Cardiac muscle cell (in vitro differentiated cells and primary cell): ENCODE results near the gene HBB. TPM values are rescaled to one million over a fixed set of nuclear protein-coding genes. Genes with fewer than 3 reads are reported as not detected.

ENCODE experiments used
- DNase-seq, 2 donors: peaks; one replicate each; pipeline versions ENCODE4 v3.0.0 to v3.0.0-alpha.2; 2010 to 2017; ENCODE audit warnings: low read depth in 1 of 2, low spot score in 1 of 2
- H3K27ac ChIP-seq: fragments of 200-600 bp; sonication (generic); 2 replicates; pipeline ENCODE4 v1.5.1; 2016
- H3K27me3 ChIP-seq: fragments of 200-600 bp; sonication (generic); 2 replicates; pipeline ENCODE4 v1.6.0; 2016; ENCODE audit warnings: control low read depth
- H3K36me3 ChIP-seq: fragments of 200-600 bp; sonication (generic); 2 replicates; pipeline ENCODE4 v1.5.1; 2016; ENCODE audit warnings: control low read depth
- H3K4me1 ChIP-seq: fragments of 200-600 bp; sonication (generic); 2 replicates; pipeline ENCODE4 v1.8.1; 2017; ENCODE audit warnings: low read depth, mild to moderate bottlenecking, mixed run types
- H3K4me3 ChIP-seq: fragments of 200-600 bp; sonication (generic); 2 replicates; pipeline ENCODE4 v1.5.1; 2016; ENCODE audit warnings: mild to moderate bottlenecking
- H3K9me3 ChIP-seq: fragments of 200-600 bp; sonication (generic); 2 replicates; pipeline ENCODE4 v1.5.1; 2017; ENCODE audit warnings: low read depth, mild to moderate bottlenecking, control low read depth
- CTCF ChIP-seq: IDR thresholded peaks from 2 replicates; pipeline ENCODE4 v1.5.1; 2012; ENCODE audit warnings: low read depth, mild to moderate bottlenecking, low read length
- polyA plus RNA-seq: library from polyadenylated mRNA; unstranded; fragments of >200 nt; fragmentation: Nextera tagmentation; extraction: Ambion mirVana; gene quantifications from 2 replicates; pipeline ENCODE4 v1.2.1, GENCODE V29; 2016
- total RNA-seq: library from RNA; depleted of rRNA; stranded (reverse); fragments of >200 nt; gene quantifications from 2 replicates; pipeline ENCODE4 v1.2.3, GENCODE V29; 2016

The HBB gene
- total and polyA plus RNA-seq, 2 experiments from 2014 or later, result not detected

- DNase-seq, result no peak
- Histone ChIP-seq H3K36me3 (no peaks in the 10 kb centered on the region), H3K4me1 (no peaks in the 10 kb centered on the region), H3K27ac (no peak overlapping the region), H3K9me3 (no peaks in the 10 kb centered on the region), H3K4me3 (no peak overlapping the region), H3K27me3 (no peaks in the 10 kb centered on the region)
- TF ChIP-seq CTCF, result no peak
Observed at GRCh38 chr11:5178046-5178837, 48.6 kb downstream of the HBB start.

Other genes with a start within 250 kb of the HBB start
- not detected in 2 replicates for gene OR51L1, start 232.2 kb downstream of the HBB start, total RNA-seq
- not detected in 2 replicates for gene OR51L1, start 232.2 kb downstream of the HBB start, polyA plus RNA-seq
- not detected in 2 replicates for gene OR52J3, start 180.5 kb downstream of the HBB start, total RNA-seq
- not detected in 2 replicates for gene OR52J3, start 180.5 kb downstream of the HBB start, polyA plus RNA-seq
- gene OR52E2, start 167.4 kb downstream of the HBB start, total RNA-seq, result not detected in 2 replicates
- gene OR52E2, start 167.4 kb downstream of the HBB start, polyA plus RNA-seq, result not detected in 2 replicates
- not detected in 2 replicates for gene OR52E1, start 157.5 kb downstream of the HBB start, total RNA-seq
- not detected in 2 replicates for gene OR52E1, start 157.5 kb downstream of the HBB start, polyA plus RNA-seq
- not detected in 2 replicates for gene OR52A5, start 88.7 kb downstream of the HBB start, total RNA-seq
- not detected in 2 replicates for gene OR52A5, start 88.7 kb downstream of the HBB start, polyA plus RNA-seq
- not detected in 2 replicates for gene OR52A1, start 72.3 kb downstream of the HBB start, total RNA-seq
- gene OR52A1, start 72.3 kb downstream of the HBB start, polyA plus RNA-seq, result not detected in 2 replicates
- not detected in 2 replicates for gene OR51V1, start 26.4 kb downstream of the HBB start, total RNA-seq
- gene OR51V1, start 26.4 kb downstream of the HBB start, polyA plus RNA-seq, result not detected in 2 replicates
- gene HBD, start 7.4 kb upstream of the HBB start, total RNA-seq, result 0.95 TPM in 1 of 2 replicates, not detected in the other
- 2.8 TPM in 1 of 2 replicates, not detected in the other for gene HBD, start 7.4 kb upstream of the HBB start, polyA plus RNA-seq
- not detected in 2 replicates for gene HBG1, start 22.8 kb upstream of the HBB start, total RNA-seq
- not detected in 2 replicates for gene HBG1, start 22.8 kb upstream of the HBB start, polyA plus RNA-seq
- not detected in 2 replicates for gene HBG2, start 27.7 kb upstream of the HBB start, total RNA-seq
- gene HBG2, start 27.7 kb upstream of the HBB start, polyA plus RNA-seq, result 0.54 TPM in 1 of 2 replicates, not detected in the other
- 0.32 and 0.51 TPM in 2 replicates for gene HBE1, start 42.9 kb upstream of the HBB start, total RNA-seq
- 0.23 TPM in 1 of 2 replicates, not detected in the other for gene HBE1, start 42.9 kb upstream of the HBB start, polyA plus RNA-seq
- 0.57 and 0.85 TPM in 2 replicates for gene OR51B4, start 74.9 kb upstream of the HBB start, total RNA-seq
- 0.24 TPM in 1 of 2 replicates, not detected in the other for gene OR51B4, start 74.9 kb upstream of the HBB start, polyA plus RNA-seq
- gene OR51B2, start 97.2 kb upstream of the HBB start, total RNA-seq, result 1.6 TPM in 1 of 2 replicates, not detected in the other
- gene OR51B2, start 97.2 kb upstream of the HBB start, polyA plus RNA-seq, result not detected in 2 replicates
- 1.4 and 3.6 TPM in 2 replicates for gene OR51B5, start 116.5 kb upstream of the HBB start, total RNA-seq
- 0.25 and 1.1 TPM in 2 replicates for gene OR51B5, start 116.5 kb upstream of the HBB start, polyA plus RNA-seq
- not detected in 2 replicates for gene OR51B6, start 124.4 kb upstream of the HBB start, total RNA-seq
- 0.39 TPM in 1 of 2 replicates, not detected in the other for gene OR51B6, start 124.4 kb upstream of the HBB start, polyA plus RNA-seq
- gene OR51M1, start 156.7 kb upstream of the HBB start, total RNA-seq, result not detected in 2 replicates
- gene OR51M1, start 156.7 kb upstream of the HBB start, polyA plus RNA-seq, result not detected in 2 replicates
- gene OR51Q1, start 195.0 kb upstream of the HBB start, total RNA-seq, result not detected in 2 replicates
- not detected in 2 replicates for gene OR51Q1, start 195.0 kb upstream of the HBB start, polyA plus RNA-seq
- gene OR51I1, start 214.4 kb upstream of the HBB start, total RNA-seq, result 0.60 TPM in 1 of 2 replicates, not detected in the other
- not detected in 2 replicates for gene OR51I1, start 214.4 kb upstream of the HBB start, polyA plus RNA-seq
- gene OR51I2, start 222.3 kb upstream of the HBB start, total RNA-seq, result not detected in 2 replicates
- gene OR51I2, start 222.3 kb upstream of the HBB start, polyA plus RNA-seq, result 0.19 TPM in 1 of 2 replicates, not detected in the other